ENCODE results near the gene MARCHF2.

DNA sequence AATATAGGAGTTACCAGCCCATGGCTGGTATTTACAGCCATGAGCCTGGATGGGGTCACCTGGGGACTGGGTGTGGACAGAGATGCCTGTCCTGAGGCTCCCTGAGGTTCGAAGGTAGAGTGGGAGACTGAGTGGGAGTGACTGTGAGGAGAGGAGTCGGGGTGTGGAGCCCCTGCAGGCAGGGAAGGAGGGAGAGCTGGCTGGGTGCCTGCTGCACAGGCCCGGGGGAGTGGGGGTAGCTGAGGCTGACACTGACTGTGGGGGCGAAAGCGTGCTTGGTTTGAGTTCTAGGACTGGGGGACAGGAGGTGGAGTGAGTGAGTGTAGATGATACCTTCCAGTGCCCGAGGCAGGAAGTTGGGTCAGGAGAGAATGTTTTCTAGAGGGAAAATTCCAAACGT is 15.8 kb upstream of the MARCHF2 start:
- TF ChIP-seq, protein P1, sequence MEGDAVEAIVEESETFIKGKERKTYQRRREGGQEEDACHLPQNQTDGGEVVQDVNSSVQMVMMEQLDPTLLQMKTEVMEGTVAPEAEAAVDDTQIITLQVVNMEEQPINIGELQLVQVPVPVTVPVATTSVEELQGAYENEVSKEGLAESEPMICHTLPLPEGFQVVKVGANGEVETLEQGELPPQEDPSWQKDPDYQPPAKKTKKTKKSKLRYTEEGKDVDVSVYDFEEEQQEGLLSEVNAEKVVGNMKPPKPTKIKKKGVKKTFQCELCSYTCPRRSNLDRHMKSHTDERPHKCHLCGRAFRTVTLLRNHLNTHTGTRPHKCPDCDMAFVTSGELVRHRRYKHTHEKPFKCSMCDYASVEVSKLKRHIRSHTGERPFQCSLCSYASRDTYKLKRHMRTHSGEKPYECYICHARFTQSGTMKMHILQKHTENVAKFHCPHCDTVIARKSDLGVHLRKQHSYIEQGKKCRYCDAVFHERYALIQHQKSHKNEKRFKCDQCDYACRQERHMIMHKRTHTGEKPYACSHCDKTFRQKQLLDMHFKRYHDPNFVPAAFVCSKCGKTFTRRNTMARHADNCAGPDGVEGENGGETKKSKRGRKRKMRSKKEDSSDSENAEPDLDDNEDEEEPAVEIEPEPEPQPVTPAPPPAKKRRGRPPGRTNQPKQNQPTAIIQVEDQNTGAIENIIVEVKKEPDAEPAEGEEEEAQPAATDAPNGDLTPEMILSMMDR (IDR thresholded peaks at IDR 0.05; ENCODE audit: low read depth, low read length, poor library complexity, severe bottlenecking) = no peak
- TF ChIP-seq EZH2phosphoT487 (IDR thresholded peaks at IDR 0.05; ENCODE audit: borderline replicate concordance, low read length) = no peak
